SJCRH30 (cell line): ENCODE measurements around the gene MYO18B. TPM values are rescaled to one million over a fixed set of nuclear protein-coding genes. Genes with fewer than 3 reads are reported as not detected.
A peak's percentile ranks its signal among the peaks of the same experiment; 100 is the strongest.

Experiments
- DNase-seq, 2 experiments: peaks; one replicate each; pipeline ENCODE4 v3.0.0-alpha.2; 2015 to 2020
- H3K27ac ChIP-seq: fragments of 250-450 bp; sonication (Bioruptor Pico); 2 replicates; pipeline ENCODE4 v1.5.1; 2020; ENCODE audit warnings: mild to moderate bottlenecking, moderate library complexity
- H3K27me3 ChIP-seq: fragments of 250-450 bp; sonication (Bioruptor Pico); 2 replicates; pipeline ENCODE4 v1.5.1; 2020; ENCODE audit warnings: mild to moderate bottlenecking, moderate library complexity
- H3K36me3 ChIP-seq: fragments of 250-450 bp; sonication (Bioruptor Pico); 2 replicates; pipeline ENCODE4 v1.5.1; 2020; ENCODE audit warnings: mild to moderate bottlenecking, moderate library complexity
- H3K4me1 ChIP-seq: fragments of 250-450 bp; sonication (Bioruptor Pico); 2 replicates; pipeline ENCODE4 v1.5.1; 2020; ENCODE audit warnings: mild to moderate bottlenecking, moderate library complexity
- H3K4me3 ChIP-seq: fragments of 250-450 bp; sonication (Bioruptor Pico); 2 replicates; pipeline ENCODE4 v1.5.1; 2020; ENCODE audit warnings: mild to moderate bottlenecking, moderate library complexity
- H3K9me3 ChIP-seq: fragments of 250-450 bp; sonication (Bioruptor Pico); replicated peaks from 2 replicates; pipeline ENCODE4 v1.5.1; 2020; ENCODE audit warnings: mild to moderate bottlenecking, moderate library complexity
- total RNA-seq: library from RNA; depleted of rRNA; stranded (reverse); fragments of >200 nt; shearing (Covaris generic); gene quantifications from 2 replicates; pipeline ENCODE4 v1.2.3, GENCODE V29; 2014

The MYO18B gene
- total RNA-seq, 1 experiment from 2014 or later: 40.6 TPM

DNA sequence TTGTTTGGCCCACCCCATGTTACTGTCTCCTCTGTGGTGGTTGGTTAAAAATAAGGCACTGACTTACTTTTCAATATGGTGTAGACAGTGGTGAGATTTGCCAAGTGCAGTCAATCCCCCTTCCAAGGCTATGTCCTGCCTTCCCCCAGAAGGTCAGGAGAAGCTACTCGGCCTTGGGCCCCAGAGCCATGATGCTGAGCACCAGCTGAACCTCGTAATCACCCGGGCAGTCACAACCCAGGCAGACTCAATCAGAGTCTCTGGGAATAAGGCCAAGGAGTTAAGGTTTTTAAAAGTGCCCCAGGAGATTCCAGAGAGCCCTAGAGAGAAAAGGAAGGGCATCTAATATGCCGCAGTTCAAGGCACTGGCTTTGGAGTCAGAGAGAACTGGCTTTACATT is 23.8 kb downstream of the MYO18B start:
- no peaks in the 10 kb centered on the region for H3K9me3 ChIP-seq
- peaks cover 5% of the 10 kb centered on the region for H3K4me1 ChIP-seq
- no peak overlapping the region for H3K27ac ChIP-seq
- peaks cover 100% of the 10 kb centered on the region for H3K36me3 ChIP-seq
- DNase-seq: no peak
- no peak overlapping the region for H3K4me3 ChIP-seq
- H3K27me3 ChIP-seq: no peaks in the 10 kb centered on the region

DNA sequence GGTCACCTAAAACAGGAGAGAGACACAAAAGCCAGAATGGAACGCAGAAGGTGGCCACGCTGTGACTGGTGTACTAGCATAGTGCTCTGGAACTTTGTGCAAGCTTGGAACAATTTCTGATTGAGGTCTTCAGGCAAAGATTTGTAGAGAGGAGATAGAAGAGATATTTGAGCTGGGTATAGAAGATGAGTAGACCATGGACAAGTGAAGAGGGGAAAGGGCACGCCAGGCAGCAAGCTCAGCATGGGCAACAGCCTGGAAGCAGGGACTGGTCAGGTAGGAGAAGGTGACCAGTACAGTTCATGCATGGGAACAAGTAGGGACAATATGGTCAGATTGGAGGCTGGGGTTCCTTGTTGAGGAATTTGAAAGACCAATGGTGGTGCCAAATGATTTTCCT is 24.4 kb downstream of the MYO18B start:
- Histone ChIP-seq H3K4me3 (no peak overlapping the region), H3K9me3 (no peaks in the 10 kb centered on the region), H3K27me3 (no peaks in the 10 kb centered on the region), H3K4me1 (no peaks in the 10 kb centered on the region; the same call in 1 of the 2 replicates), H3K27ac (no peak overlapping the region), H3K36me3 (peaks cover 100% of the 10 kb centered on the region)
- no peak for DNase-seq

DNA sequence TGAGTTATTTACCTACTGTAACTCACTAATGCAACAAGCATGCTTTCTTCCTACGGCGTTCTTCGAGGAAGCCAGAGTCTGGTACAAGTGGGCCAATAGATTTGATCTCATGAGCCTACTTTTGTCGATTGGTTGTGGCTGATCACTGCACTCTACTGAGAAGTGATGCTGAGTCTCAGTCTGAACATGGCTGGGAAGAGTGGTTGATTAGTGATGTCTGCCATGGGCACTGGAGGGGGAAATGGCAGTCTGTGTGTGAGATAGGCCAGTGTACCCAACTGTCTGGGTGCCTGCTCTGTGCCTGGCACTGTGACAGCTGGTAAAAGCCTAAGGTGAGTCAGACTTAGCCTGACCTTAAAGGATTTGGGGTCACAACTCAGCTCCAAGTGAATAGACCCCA is 28.3 kb downstream of the MYO18B start:
- Histone ChIP-seq H3K36me3 (peaks cover 96% of the 10 kb centered on the region), H3K27ac (no peak overlapping the region), H3K9me3 (no peaks in the 10 kb centered on the region), H3K4me3 (no peak overlapping the region), H3K27me3 (no peaks in the 10 kb centered on the region), H3K4me1 (no peaks in the 10 kb centered on the region)
- no peak for DNase-seq

DNA sequence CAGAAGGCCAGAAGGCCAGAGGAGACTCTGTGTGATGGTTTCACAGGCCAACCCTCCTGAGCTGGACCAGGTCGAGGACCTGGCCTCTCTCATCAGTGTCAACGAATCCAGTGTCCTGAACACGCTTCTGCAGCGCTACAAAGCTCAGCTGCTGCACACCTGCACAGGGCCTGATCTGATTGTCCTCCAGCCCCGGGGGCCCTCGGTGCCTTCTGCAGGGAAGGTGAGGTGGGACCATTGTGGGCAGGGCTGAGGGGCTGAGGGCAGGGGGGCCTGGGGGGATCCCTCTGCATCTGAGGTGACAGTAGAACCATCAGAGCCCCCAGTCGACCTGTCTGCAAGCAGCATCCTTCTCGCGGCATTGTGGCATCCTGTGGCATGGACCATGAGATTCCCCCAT is 30.3 kb downstream of the MYO18B start:
- H3K4me3 ChIP-seq: no peak overlapping the region
- H3K4me1 ChIP-seq: no peaks in the 10 kb centered on the region
- H3K27me3 ChIP-seq: no peaks in the 10 kb centered on the region
- H3K36me3 ChIP-seq: peaks cover 94% of the 10 kb centered on the region
- no peak overlapping the region for H3K27ac ChIP-seq
- no peaks in the 10 kb centered on the region for H3K9me3 ChIP-seq
- DNase-seq: no peak

DNA sequence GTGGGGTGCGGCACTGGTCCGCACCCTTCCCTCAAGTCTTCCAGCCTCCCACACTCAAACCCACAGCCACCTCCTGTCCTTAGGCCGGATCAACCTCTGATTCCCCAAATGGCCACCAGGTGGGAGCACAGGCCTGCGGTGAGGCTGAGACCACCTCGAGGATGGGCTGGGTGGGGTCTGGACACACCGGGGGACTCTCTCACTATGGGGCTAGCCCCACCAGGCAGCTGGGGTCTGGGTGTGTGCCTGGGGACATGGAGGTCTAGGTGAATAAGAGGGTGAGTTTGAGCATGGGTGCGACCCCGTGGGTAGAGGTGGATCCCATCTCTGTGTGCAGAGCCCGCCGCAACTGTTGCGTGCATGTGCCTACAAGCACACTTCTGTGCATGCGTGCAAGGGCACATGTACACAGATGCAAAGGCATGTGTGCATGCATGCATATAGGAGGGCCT is 32.6 kb downstream of the MYO18B start:
- DNase-seq: peak in 1 of 2 experiments; percentile 43
- Histone ChIP-seq H3K27ac (no peak overlapping the region), H3K4me3 (no peak overlapping the region), H3K27me3 (no peaks in the 10 kb centered on the region), H3K36me3 (peaks cover 94% of the 10 kb centered on the region), H3K4me1 (no peaks in the 10 kb centered on the region), H3K9me3 (no peaks in the 10 kb centered on the region)

DNA sequence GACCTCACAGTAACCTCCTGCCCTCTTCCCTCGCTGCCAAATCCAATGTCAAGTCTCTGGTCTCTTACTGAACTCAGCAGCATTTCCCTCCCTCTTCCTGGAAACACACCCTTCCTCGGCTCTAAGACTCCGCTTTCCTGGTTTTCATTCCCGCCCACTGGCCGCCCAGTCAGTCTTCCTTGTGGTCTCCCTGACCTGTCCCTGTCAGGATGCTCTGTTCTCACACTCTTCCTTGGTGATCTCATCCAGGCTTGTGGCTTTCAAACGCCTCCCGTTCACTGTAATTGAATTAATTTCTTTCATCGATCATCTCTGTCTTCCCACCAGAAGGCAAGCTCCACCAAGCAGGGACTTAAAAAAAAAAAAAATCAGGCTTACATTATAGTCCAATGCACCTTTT is 33.5 kb downstream of the MYO18B start:
- DNase-seq: no peak
- H3K4me3 ChIP-seq: no peak overlapping the region

DNA sequence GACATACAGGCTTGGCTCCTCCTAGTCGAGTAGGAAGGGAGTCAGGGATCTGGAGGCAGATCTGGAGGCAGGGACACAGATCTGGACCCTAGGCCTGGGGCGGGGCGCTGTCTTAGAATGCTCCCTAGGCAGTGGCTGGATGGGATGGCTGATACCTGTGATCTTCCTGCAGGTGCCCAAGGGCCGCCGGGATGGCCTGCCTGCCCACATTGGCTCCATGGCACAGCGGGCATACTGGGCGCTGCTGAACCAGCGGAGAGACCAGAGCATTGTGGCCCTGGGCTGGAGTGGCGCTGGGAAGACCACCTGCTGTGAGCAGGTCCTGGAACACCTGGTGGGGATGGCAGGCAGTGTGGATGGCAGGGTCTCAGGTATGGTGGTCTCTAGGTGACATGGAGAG is 35.4 kb downstream of the MYO18B start:
- no peaks in the 10 kb centered on the region for H3K9me3 ChIP-seq
- DNase-seq: no peak
- H3K27ac ChIP-seq: no peak overlapping the region
- no peaks in the 10 kb centered on the region for H3K4me1 ChIP-seq
- H3K4me3 ChIP-seq: no peak overlapping the region
- peaks cover 90% of the 10 kb centered on the region for H3K36me3 ChIP-seq
- H3K27me3 ChIP-seq: no peaks in the 10 kb centered on the region

More for the DNA sequence above, 33.5 kb downstream of the MYO18B start:
- Histone ChIP-seq H3K27ac (no peak overlapping the region), H3K9me3 (no peaks in the 10 kb centered on the region), H3K36me3 (peaks cover 91% of the 10 kb centered on the region), H3K27me3 (no peaks in the 10 kb centered on the region), H3K4me1 (no peaks in the 10 kb centered on the region)

DNA sequence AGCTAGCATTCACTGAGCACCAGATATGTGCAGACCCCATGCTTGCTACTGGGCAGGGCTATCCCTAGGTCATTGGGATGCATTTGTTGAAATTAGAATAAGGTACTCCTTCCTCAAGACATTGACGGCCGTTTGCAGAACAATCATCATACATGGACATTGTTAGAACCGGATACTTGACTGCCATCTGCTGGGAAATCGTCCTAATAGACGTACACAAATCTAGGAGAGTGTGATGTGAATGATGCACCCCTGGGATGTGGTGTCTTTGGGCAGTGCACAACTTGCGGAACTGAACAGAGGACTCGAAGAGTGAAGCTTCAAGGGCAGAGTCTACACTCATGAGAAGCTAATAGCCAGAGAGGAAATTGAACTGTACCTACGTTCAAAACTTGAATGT is 35.9 kb downstream of the MYO18B start:
- Histone ChIP-seq H3K4me3 (no peak overlapping the region), H3K27ac (no peak overlapping the region), H3K4me1 (no peaks in the 10 kb centered on the region), H3K36me3 (peaks cover 90% of the 10 kb centered on the region), H3K27me3 (no peaks in the 10 kb centered on the region), H3K9me3 (no peaks in the 10 kb centered on the region)
- peak; percentile 40 to 62 for DNase-seq

DNA sequence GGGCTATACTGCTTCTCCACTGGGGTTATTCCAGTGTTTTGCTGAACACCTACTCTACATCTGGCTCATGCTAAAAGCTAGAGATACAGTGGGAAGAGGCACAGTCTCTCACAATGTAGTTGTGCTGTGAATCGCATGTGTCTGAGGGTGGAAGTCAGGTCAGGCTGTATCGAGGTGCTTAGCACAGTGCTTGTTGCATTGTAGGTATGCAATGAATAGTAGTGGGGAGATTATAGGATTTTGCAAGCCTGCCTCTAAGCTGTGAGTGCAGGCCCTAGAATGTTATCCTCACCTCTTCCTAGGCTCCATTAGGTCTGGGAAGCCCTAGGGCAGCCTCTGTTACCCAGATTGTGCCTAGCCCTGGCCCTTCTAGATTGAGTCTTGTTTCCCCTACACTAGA is 37.4 kb downstream of the MYO18B start:
- no peaks in the 10 kb centered on the region for H3K9me3 ChIP-seq
- no peak overlapping the region for H3K4me3 ChIP-seq
- H3K36me3 ChIP-seq: peaks cover 91% of the 10 kb centered on the region
- H3K27me3 ChIP-seq: no peaks in the 10 kb centered on the region
- no peak overlapping the region for H3K27ac ChIP-seq
- no peak for DNase-seq
- no peaks in the 10 kb centered on the region for H3K4me1 ChIP-seq

DNA sequence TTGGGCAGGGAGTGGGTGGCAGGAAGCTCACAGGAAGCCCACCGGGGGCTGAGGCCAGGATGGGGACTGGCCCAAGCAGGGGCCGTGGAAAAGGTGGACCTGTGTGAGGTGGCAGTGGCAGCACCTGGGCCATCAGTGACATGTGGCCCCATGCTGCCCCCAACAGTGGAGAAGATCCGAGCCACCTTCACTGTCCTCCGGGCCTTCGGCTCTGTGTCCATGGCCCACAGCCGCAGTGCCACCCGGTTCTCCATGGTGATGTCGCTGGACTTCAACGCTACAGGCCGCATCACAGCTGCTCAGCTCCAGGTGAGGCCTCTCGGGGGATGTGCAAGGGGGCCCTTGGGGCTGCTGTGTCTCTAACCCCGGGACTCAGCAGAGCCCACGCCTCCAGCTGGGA is 37.9 kb downstream of the MYO18B start:
- Histone ChIP-seq H3K4me3 (no peak overlapping the region), H3K9me3 (no peaks in the 10 kb centered on the region), H3K27ac (no peak overlapping the region), H3K36me3 (peaks cover 92% of the 10 kb centered on the region), H3K27me3 (no peaks in the 10 kb centered on the region), H3K4me1 (no peaks in the 10 kb centered on the region)
- no peak for DNase-seq

DNA sequence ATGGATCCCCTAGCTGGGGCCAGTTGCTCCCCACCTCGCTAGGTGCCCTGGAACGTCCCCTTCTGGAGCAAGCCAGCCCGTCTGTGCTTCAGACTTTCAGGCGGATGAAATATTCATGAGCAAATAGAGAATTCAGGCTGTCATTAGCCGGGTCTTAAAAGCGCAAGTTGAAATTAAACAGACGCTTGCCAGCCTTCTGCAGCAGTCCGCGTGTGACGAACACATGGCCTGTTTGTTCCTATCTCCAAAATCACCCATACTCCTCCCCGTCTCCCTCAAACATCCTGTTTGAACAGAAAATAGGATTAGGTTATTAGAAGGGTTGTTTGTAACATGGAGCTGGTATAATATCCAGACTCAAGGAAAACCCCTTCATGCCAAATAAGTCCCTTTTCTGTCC is 38.7 kb downstream of the MYO18B start:
- no peak overlapping the region for H3K27ac ChIP-seq
- H3K36me3 ChIP-seq: peaks cover 91% of the 10 kb centered on the region
- no peaks in the 10 kb centered on the region for H3K27me3 ChIP-seq
- H3K4me3 ChIP-seq: no peak overlapping the region
- H3K4me1 ChIP-seq: no peaks in the 10 kb centered on the region
- no peaks in the 10 kb centered on the region for H3K9me3 ChIP-seq
- DNase-seq: no peak

DNA sequence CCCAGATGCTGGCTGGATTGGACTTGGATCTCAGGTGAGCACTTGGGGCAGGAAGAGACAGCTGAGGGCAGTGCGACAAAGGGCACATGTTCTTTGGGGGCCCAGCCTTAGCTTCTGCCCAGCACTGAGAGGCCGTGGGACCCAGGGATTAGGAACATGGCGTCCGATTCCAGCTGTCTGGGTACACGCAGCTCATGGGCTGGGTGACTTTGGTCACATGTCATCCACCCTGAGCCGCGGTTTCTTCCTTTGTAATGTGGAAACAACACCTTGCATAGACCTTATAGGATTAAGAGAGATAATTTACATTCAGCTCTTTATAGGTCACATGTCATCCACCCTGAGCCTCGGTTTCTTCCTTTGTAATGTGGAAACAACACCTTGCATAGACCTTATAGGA is 39.8 kb downstream of the MYO18B start:
- H3K4me1 ChIP-seq: no peaks in the 10 kb centered on the region
- H3K27ac ChIP-seq: no peak overlapping the region
- H3K27me3 ChIP-seq: no peaks in the 10 kb centered on the region
- no peaks in the 10 kb centered on the region for H3K9me3 ChIP-seq
- no peak for DNase-seq
- H3K4me3 ChIP-seq: no peak overlapping the region
- peaks cover 93% of the 10 kb centered on the region for H3K36me3 ChIP-seq

DNA sequence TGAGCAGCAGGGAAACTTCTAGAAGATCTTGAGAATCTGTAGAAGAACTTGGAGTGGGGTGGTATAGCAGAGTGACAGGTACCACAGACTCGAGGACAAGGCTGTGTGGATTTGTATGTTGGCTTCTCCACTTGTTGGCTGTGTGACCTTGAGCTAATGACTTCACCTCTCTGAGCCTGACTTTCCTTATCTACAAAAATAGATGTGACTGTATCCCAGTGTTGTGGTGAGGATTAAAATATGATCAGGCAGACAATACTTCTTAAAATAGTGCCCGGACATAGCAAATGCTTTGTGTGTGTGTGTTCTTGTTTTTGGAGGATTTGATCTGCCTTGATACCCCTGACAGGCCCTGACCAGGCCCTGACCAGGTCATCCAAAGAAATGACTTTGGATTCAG is 40.8 kb downstream of the MYO18B start:
- Histone ChIP-seq H3K4me3 (no peak overlapping the region), H3K4me1 (no peaks in the 10 kb centered on the region), H3K36me3 (peaks cover 93% of the 10 kb centered on the region), H3K27me3 (no peaks in the 10 kb centered on the region), H3K9me3 (no peaks in the 10 kb centered on the region), H3K27ac (no peak overlapping the region)
- DNase-seq: no peak

DNA sequence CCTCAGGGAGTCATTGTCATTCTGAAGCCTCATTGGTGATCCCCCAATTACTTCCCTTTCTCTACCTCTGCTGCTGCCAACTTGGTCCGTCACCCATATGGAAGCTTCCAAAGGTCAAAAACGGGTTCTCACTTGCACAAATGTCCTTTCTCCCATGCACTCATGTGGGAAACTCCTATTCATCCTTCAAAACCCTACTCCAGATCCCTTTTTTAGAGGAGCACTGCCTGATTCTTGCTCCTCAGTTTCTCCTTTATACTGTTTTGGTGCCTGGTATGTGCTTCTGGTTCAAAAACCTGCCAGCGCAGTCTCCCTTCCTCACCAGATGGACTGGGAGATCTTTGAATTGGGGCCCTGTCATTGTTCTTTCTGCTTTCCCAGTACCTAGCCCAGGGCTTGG is 41.9 kb downstream of the MYO18B start:
- Histone ChIP-seq H3K27me3 (no peaks in the 10 kb centered on the region), H3K4me1 (no peaks in the 10 kb centered on the region), H3K9me3 (no peaks in the 10 kb centered on the region), H3K27ac (no peak overlapping the region), H3K4me3 (no peak overlapping the region), H3K36me3 (peaks cover 93% of the 10 kb centered on the region)
- no peak for DNase-seq

DNA sequence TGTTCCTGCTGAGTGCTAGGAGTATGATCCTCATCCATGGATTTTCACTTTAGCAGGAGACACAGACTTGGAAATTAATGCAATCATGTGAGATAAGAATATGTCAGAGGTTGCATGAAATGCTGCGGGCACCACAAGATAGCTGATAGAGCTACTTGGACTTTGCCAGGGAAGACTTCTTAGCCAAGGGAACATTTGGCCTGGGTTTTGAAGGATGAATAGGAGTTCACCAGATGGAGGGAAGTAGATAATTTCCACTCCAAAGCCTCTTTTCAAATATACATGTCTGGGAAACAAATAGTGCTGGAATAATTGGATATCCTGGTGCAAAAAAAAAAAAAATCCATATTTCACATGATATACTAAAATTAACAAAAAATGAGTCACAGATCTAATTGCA is 44.2 kb downstream of the MYO18B start:
- H3K4me3 ChIP-seq: no peak overlapping the region
- H3K27ac ChIP-seq: no peak overlapping the region
- H3K36me3 ChIP-seq: peaks cover 91% of the 10 kb centered on the region
- H3K4me1 ChIP-seq: no peaks in the 10 kb centered on the region
- no peaks in the 10 kb centered on the region for H3K9me3 ChIP-seq
- H3K27me3 ChIP-seq: no peaks in the 10 kb centered on the region
- no peak for DNase-seq

DNA sequence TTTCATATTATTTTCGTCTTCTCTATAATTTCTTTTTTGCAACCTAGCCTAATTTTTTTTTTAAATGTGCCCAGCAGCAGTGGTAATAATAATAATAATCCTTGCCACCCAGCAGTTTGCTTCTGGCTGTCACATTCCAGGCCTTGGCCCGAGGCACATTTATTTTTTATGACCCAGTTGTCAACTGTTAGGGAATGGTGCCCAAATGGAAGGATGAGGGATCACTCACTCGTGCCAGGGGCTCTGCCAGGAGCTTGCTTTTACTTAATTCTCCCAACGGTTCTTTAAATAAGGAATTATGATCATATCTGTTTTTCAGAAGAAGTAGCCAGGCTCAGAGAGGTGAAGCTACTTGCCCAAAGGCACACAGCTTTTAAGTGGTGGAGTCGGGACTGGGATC is 49.6 kb downstream of the MYO18B start:
- Histone ChIP-seq H3K4me3 (no peak overlapping the region), H3K27me3 (no peaks in the 10 kb centered on the region), H3K36me3 (peaks cover 87% of the 10 kb centered on the region), H3K4me1 (no peaks in the 10 kb centered on the region), H3K27ac (no peak overlapping the region), H3K9me3 (no peaks in the 10 kb centered on the region)
- no peak for DNase-seq

DNA sequence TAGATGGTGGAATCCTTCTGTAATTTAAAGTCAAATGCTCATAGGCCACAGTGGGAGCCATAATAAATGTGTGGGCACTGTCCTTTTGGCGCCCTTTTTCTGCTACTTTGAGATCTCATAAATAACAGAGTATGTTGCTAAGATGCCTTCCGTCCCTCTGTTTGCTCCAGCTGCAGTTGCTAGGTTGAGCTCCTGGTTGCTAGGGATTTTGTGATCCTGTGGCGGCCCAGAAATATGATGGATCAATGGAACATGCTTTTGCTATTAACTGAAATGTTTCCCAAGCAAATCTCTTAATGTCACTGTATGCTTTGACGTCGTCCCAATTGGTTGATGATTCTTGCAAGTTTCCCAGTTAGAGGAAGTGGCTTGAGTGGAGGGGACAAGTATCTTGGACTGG is 53.5 kb downstream of the MYO18B start:
- DNase-seq: no peak
- Histone ChIP-seq H3K27me3 (no peaks in the 10 kb centered on the region), H3K9me3 (no peaks in the 10 kb centered on the region), H3K36me3 (peaks cover 87% of the 10 kb centered on the region), H3K4me3 (no peak overlapping the region), H3K4me1 (no peaks in the 10 kb centered on the region), H3K27ac (no peak overlapping the region)
